ENCODE results near the gene RBM28. TPM values are rescaled to one million over a fixed set of nuclear protein-coding genes. Genes with fewer than 3 reads are reported as not detected.

RBM28 gene
- polyA plus RNA-seq, 1 donor (not counting 4 experiments of a cell fraction or from before 2014, with no cell fraction given), result 36.4 TPM

DNA sequence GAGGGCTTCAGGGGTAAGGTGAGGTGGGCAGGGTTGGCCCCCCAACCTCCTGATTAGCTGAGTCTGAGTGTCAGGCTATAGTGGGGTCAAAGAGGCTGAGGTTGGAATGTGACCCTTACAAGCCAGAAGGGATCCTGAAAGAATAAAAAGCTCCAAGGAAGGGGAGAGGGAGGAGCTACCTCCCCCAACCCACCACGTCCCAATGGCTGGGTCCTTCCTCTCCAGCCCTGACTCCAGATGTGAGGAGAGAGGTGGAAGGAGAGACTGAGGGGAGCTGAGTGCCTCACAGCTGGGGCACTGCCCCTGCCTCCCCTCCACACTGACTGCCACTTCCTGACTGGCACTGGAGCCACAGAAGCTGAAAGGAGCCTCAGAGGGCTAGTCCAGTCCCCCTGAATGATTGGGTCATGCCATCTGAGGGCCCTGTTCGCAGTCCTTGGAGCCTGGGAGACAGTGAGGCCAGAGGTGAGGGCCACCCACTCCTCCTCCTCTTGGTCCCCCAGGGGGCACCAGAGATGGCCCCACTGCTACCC, 45.4 kb upstream of the RBM28 start:
- dilution Hi-C loops (cut with MboI; ENCODE audit: extremely low pct_ligation_motif_present, low sequenced_read_pairs), result no loop called here
- H3K4me1 ChIP-seq (ENCODE audit: control insufficient read depth, extremely low read depth, insufficient read depth, low read length), result no peaks in the 10 kb centered on the region
- H3K36me3 ChIP-seq (ENCODE audit: control insufficient read depth in 2 of 2, extremely low read depth in 1 of 2, insufficient read depth in 2 of 2, low read length in 2 of 2), result peaks cover 0 to 7% of the 10 kb centered on the region in 2 experiments
- H3K4me3 ChIP-seq (ENCODE audit: control insufficient read depth in 2 of 3, extremely low read depth in 1 of 3, insufficient read depth in 2 of 3, low read depth in 1 of 3, low read length in 3 of 3), result no peak overlapping the region
- H3K27ac ChIP-seq (ENCODE audit: control insufficient read depth, insufficient read depth, low read length), result no peak overlapping the region
- TF ChIP-seq, protein P1, sequence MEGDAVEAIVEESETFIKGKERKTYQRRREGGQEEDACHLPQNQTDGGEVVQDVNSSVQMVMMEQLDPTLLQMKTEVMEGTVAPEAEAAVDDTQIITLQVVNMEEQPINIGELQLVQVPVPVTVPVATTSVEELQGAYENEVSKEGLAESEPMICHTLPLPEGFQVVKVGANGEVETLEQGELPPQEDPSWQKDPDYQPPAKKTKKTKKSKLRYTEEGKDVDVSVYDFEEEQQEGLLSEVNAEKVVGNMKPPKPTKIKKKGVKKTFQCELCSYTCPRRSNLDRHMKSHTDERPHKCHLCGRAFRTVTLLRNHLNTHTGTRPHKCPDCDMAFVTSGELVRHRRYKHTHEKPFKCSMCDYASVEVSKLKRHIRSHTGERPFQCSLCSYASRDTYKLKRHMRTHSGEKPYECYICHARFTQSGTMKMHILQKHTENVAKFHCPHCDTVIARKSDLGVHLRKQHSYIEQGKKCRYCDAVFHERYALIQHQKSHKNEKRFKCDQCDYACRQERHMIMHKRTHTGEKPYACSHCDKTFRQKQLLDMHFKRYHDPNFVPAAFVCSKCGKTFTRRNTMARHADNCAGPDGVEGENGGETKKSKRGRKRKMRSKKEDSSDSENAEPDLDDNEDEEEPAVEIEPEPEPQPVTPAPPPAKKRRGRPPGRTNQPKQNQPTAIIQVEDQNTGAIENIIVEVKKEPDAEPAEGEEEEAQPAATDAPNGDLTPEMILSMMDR (optimal IDR thresholded peaks at IDR 0.05 in 1 of 3, IDR thresholded peaks at IDR 0.05 in 1 of 3, conservative IDR thresholded peaks at IDR 0.05 in 1 of 3; ENCODE audit: extremely low read depth in 1 of 3, insufficient read depth in 2 of 3, low read length in 3 of 3), result no peak
- no peak for TF ChIP-seq EZH2 (IDR thresholded peaks at IDR 0.05; ENCODE audit: low read length)
- H3K9ac ChIP-seq (ENCODE audit: control insufficient read depth, extremely low read depth, insufficient read depth, low read length), result no peak overlapping the region
- DNase-seq (ENCODE audit: low read depth, low spot score) (no peak), FAIRE-seq (no peak)
- H3K9me1 ChIP-seq (ENCODE audit: control insufficient read depth, extremely low read depth, insufficient read depth, low read length), result no peaks in the 10 kb centered on the region
- no peak overlapping the region for H2AFZ ChIP-seq (ENCODE audit: control insufficient read depth, low read length)
- no peaks in the 10 kb centered on the region for H3K79me2 ChIP-seq (ENCODE audit: control insufficient read depth, insufficient read depth, low read length)
- H3K27me3 ChIP-seq (ENCODE audit: control insufficient read depth, extremely low read depth, insufficient read depth, low read length), result peaks cover 16% of the 10 kb centered on the region
- no peaks in the 10 kb centered on the region for H4K20me1 ChIP-seq (ENCODE audit: control insufficient read depth, extremely low read depth, insufficient read depth, low read length)
- H3K4me2 ChIP-seq (ENCODE audit: control insufficient read depth, extremely low read depth, insufficient read depth, low read depth, low read length), result no peak overlapping the region
- H3K9me3 ChIP-seq (ENCODE audit: control insufficient read depth, low read depth, low read length), result no peaks in the 10 kb centered on the region

DNA sequence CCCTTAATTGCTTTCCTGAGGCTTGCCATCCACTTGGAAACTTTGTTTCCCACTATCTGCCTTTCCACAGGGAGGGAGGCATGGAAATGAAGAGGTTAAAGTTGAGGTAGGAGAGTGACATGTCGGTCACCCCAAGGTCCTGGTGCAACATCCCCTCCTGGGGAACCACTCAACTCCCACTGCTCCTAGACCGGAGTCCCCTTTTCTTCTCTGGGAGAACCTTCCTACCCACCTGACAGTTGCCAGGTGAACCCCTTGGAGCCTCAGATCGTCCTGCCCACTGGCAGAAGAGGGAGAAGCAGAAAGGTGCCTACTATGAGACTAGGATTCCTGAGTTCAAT, 44.4 kb upstream of the RBM28 start:
- DNase-seq (ENCODE audit: low read depth, low spot score) (no peak), FAIRE-seq (no peak)
- Histone ChIP-seq H3K9ac (ENCODE audit: control insufficient read depth, extremely low read depth, insufficient read depth, low read length) (no peak overlapping the region), H3K4me1 (ENCODE audit: control insufficient read depth, extremely low read depth, insufficient read depth, low read length) (no peaks in the 10 kb centered on the region), H3K9me3 (ENCODE audit: control insufficient read depth, low read depth, low read length) (no peaks in the 10 kb centered on the region), H3K27ac (ENCODE audit: control insufficient read depth, insufficient read depth, low read length) (no peak overlapping the region), H4K20me1 (ENCODE audit: control insufficient read depth, extremely low read depth, insufficient read depth, low read length) (no peaks in the 10 kb centered on the region), H3K36me3 (ENCODE audit: control insufficient read depth in 2 of 2, extremely low read depth in 1 of 2, insufficient read depth in 2 of 2, low read length in 2 of 2) (peaks cover 0 to 1% of the 10 kb centered on the region in 2 experiments), H3K4me3 (ENCODE audit: control insufficient read depth in 2 of 3, extremely low read depth in 1 of 3, insufficient read depth in 2 of 3, low read depth in 1 of 3, low read length in 3 of 3) (no peak overlapping the region), H2AFZ (ENCODE audit: control insufficient read depth, low read length) (no peak overlapping the region), H3K79me2 (ENCODE audit: control insufficient read depth, insufficient read depth, low read length) (no peaks in the 10 kb centered on the region), H3K4me2 (ENCODE audit: control insufficient read depth, extremely low read depth, insufficient read depth, low read depth, low read length) (no peak overlapping the region), H3K9me1 (ENCODE audit: control insufficient read depth, extremely low read depth, insufficient read depth, low read length) (no peaks in the 10 kb centered on the region), H3K27me3 (ENCODE audit: control insufficient read depth, extremely low read depth, insufficient read depth, low read length) (peaks cover 16% of the 10 kb centered on the region)
- dilution Hi-C loops (cut with MboI; ENCODE audit: extremely low pct_ligation_motif_present, low sequenced_read_pairs), result no loop called here
- TF ChIP-seq, protein P1 (optimal IDR thresholded peaks at IDR 0.05 in 1 of 3, IDR thresholded peaks at IDR 0.05 in 1 of 3, conservative IDR thresholded peaks at IDR 0.05 in 1 of 3; ENCODE audit: extremely low read depth in 1 of 3, insufficient read depth in 2 of 3, low read length in 3 of 3), result no peak
- no peak for TF ChIP-seq EZH2 (IDR thresholded peaks at IDR 0.05; ENCODE audit: low read length)

Data from keratinocyte (primary cell).